NCI-H2081 treated with DMSO at 0.1 percent for 48 hours (cell line): ENCODE results near the gene AMBN.

Source experiments
- DNase-seq: peaks from one replicate; lab custom pipeline; 2025; lab: John Stamatoyannopoulos, UW

The AMBN gene, protein sequence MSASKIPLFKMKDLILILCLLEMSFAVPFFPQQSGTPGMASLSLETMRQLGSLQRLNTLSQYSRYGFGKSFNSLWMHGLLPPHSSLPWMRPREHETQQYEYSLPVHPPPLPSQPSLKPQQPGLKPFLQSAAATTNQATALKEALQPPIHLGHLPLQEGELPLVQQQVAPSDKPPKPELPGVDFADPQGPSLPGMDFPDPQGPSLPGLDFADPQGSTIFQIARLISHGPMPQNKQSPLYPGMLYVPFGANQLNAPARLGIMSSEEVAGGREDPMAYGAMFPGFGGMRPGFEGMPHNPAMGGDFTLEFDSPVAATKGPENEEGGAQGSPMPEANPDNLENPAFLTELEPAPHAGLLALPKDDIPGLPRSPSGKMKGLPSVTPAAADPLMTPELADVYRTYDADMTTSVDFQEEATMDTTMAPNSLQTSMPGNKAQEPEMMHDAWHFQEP

DNA sequence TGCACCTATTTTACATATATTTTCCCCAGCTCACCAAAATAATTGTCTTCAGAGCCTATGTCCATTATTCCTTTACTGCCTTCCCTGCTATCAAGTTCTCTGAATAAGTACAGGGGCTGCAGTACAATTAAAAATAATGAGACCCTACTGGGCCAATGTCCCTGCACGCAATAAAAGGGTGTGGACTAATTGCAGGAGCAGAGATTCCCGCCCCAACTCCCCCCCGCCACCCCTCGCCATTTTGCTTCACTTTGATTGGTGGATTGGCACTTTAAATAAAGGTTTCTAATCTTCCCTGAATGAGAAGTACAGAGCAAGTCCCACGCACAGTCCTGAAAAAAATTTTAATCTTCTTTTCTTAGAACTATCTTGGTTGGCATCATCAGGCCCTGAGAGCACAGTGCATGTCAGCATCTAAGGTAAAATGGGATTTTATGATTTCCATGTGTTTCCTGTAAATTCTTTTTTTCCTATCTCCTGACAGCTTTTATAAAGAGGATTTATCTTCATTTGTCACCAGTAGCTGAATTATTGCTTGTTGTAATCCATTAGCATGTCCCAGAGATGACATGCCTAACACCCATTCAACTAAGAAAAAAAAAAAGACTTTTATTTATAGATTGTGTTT, at the start of gene AMBN:
Gene AMBN (plus strand): TSS at position 302 of the 628 bp plus-strand sequence. CDS start 103 bp downstream, at position 405.
- no peak for DNase-seq

DNA sequence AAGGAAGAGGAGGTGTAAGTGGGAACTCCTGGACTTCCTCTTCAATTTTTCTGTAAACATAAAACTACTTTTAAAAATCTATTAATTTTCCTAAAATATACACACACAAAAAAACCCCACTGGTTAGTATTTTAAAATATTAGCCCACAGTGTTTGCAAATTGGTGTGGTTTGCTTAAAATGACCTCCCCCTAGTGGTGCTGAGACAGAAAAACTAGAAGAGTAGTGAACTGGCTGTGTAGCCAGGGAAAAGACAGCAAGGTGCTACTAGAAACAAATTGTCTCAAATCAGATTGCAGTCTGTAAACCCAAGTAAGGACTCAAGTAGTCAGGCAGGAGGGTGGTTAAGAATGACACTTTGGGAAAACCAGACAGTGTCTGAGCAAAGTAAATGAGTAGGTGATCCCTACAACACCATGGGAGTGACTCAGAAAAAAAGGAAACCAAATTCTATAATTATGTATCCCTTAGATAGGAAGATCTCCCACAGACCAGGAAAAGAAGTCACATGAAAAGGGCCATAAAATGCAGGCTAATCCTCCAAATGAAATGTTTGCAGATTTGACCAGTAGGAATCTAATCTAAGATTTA, 47.7 kb upstream of the AMBN start:
- no peak for DNase-seq

DNA sequence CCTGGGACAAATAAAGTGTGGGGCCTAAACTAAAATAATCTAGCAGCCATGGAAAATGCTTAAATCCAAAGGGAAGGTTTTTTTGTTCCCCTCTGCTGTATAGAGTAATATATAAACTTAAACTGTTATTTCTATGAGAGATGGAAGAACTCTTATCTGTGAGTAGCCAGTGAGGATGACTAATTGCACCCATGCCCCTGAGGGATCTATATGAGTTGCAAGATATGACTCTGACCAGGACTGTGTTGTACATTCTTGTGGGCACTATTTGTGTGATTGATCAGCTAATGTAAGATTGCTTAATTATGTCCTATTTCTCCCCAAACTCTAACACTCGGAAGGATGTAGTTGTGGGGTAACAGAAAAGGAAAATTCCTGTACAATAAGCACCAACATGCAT, 35.2 kb upstream of the AMBN start:
- no peak for DNase-seq

DNA sequence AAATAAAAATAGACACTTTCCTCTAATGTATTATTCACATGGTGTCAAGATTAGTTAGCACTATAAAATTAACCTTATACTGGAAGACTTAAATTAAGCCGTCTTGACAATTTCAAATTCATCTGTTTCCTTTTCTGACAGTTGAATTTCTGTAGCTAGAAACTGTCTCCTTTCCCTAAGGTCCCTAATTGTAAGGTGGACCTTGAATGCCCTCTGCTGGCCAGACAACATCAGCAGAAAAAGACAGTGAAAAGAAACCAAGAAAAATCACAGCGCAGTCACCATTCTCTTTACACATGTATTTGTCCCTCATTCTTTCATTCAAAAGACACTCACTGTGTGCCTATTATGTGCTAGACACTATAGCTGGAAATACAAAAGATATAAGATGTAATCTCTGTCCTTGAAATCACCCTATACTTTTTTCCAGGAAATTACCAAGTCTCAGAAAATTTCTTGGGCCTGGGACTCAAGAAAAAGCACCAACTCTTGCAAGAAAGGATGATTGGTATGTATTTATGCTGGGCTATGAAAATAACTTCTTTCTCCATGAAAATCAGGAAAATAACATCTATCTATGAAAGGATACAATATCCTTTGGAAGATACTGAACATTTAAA, 32.7 kb upstream of the AMBN start:
- no peak for DNase-seq

DNA sequence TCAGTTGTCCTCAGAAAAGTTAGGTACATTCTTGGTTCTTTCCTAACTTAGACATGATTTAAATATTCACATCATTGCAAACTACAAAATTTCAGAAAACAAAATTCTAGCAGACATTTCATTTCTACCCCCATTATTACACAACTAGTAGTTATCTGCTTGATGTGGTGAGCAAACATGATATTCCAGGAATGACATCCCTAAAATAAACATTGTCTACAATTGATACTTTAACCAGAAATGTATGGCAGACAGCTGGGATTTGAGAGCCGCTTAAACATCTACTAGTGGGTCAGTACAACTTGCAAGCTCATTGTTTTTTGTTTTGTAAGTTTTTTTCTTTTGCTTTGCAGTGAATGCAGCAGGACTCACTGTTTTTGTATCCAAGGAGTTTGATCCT, 32.1 kb upstream of the AMBN start:
- DNase-seq, result no peak

DNA sequence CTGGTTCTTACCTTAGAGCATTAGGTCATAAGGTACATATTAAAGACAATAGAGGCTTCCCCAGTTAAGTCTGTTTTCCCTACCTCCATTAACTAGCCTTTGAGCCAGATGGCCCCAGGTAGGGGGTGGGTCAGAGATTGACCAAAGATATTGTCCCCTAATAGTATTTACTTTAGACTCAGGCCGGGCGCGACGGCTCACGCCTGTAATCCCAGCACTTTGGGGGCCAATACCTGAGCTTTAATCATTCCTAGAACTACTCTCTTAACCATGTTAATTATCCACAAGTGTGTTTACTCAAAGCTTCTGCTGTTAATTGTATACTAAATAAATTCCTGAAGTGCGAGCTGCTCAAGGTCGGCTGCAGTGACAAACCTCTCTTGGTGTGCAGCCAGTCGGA, 28.0 kb upstream of the AMBN start:
- no peak for DNase-seq

DNA sequence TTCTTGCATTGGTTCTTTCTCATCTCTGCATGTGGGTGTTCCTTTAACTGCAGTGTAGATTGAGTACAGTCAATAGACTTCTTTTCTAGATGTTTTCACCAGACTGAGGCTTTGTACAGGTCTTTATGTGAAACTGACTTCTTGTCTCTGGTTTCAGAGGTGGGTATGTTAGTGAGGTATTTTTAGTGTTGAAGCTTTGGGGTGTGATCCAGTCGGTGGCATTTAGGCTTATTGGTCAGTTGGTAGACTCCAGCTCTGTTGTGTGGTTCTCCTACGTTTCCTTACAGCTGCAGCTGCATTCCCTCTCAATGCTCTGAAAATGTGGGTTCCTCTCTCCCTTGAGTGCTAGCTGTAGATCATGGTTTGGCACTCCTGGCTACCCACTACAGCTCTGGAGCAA, 21.3 kb upstream of the AMBN start:
- no peak for DNase-seq

DNA sequence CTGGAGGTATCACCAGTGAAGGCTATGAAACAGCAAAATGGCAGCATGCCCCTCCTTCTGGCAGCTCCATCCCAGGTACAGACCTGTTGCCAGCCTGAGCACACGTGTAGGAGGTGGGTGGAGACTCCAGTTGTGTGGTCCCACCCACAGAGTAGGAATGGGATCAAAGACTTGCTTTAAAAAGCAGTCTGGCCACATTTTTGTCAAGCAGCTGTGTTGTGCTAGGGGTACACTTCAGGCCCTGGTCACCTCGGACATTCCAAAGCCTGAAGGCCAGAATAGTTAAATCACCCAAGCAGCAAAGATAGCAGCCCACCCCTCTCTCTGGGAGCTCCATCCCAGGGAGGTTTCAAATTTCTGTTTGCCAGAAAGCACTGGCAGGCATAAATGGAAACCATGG, 20.3 kb upstream of the AMBN start:
- DNase-seq, result no peak

DNA sequence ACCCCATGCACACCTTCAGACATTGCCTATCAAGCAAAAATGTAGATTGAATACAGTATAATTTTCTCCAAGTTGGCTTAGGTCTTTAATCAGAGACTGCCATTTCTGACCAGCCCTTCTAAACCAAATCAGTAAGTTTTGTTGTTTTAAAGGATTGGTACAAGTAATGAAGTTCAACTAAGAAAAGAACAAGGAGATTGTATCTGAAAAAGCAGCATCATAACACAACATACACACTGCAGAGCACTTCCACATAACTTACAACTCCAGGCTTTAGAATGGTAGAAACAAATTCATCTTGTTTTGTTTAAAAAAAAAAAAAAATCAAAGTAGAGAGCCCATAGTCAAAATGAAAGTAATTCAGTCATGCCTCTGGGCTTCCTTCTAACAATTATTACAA, 16.1 kb upstream of the AMBN start:
- DNase-seq, result no peak

DNA sequence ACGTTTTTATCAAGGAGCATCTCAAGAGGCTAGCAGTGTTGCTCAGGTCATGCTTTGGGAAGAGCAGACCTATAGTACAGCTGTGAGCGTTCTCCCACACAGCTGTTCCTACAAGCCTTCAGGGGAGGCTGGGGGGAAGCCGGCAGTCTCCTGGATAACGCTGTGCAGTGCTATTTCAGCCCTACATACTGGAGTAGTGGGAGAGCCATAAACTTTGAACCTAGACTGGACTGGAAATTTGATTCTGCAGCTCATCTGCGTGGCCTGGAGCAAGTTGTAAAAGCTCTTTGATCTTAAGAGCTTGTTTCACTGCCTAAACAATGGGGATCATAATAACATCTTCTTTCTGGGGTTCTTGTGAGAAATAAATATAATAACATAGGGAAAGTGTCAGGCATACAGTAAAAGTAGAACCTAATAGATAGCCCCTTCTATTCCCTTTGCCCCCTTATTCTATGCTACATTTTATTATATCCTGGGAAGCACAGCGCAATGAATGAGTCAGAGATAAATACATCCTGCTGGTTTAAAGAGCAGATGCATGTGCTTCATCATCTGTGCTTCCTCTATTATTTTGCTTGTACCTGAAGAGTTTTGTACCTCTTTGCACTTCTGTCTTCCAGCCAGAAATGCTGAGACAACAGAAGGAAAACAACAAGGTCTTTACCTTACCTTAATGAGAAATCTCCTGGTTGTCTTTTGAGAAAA, 14.7 kb upstream of the AMBN start:
- DNase-seq, result no peak

DNA sequence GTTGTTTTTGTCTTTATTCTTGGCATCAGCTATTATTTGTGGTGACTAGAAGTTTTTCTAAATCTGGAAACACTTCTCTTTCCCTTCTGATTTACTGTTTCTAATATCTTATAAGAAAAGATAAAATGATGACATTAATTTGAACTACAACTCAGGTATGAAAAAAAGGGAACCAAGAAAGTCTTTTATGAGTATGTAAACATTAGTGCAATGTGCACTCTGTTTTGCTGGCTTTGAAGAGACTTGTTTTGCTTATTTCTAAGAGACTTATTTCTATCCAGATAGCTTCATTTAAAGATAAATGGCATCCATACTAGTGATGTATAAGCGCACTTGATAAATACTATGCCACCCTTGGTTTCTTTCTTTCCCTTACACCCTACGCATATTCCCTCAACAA, 10.1 kb upstream of the AMBN start:
- no peak for DNase-seq

DNA sequence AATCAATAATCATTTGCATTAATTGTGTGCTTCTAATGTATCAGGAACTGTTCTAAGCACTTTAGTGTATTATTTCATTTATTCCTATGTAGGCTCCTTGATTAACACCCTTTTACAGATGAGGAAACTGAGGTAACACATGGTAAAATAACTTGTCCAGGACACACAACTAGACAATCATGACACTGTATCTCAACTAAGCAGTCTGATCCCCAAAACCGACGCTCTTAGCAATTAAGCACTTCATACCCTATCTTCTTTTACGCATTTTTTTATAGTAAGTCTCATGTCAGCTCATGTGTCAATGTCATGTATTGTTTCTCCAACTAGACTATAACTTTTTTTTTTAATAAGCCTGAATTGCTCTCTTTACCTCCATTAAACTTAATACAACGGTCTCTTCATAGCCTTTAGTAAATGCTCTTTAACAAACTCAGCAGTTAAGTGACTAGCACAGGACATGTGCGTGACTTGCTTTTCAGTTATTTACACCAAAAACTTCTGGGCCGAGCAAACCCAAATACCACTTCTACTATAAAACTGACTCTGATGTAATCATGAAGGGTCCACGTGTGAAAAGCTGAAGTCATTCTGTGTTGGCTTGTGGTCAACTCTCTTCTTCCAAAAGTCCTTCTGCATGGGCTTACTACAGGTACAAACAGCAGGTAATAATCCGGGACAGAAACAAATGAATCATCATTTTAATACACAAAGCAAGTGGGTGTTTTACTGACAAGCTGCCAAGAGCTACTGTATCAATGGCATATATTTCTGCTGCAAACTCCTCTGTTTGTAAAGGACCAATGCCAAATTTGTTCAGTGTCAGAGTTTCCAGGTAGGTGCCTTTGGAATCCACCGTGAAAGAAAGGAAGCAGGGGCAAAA, 7.9 kb upstream of the AMBN start:
- DNase-seq, result peak; percentile 86

DNA sequence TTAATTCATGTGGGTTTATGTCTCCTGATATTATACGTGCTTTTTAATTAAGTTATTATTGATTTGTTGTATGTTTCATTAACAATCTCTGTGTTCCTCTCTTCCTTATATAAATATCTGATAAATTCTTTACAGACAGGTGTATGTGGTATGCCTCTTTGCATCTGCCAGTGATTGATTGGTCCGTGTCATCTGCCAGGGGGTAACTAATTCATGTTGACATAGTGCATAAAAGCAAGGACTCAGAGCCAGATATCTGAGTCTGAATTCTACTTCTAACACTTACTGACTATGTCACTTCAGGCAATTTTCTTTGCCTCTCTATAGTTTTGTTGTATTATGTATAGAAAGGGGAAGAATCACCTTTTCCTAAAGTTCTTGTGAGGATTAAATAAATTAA, 5.2 kb upstream of the AMBN start:
- DNase-seq, result no peak

DNA sequence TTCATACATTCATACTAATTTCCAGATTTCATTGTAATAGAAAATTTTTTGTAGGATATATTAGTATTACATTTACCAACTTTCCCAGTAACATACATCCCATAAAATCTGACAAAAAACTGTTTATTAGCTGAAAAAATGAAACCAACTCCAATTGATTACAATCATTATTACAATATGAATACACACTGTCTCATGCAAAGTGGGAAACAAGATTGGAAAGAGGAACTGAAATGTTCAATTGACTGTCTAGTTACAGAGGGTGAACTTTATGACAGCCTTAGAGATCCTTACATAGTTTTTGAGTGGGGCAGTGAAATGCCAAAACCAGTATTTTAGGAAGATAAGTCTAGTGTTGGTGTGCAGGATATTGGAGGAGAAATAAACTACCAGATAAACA, 2.3 kb upstream of the AMBN start:
- DNase-seq, result no peak

DNA sequence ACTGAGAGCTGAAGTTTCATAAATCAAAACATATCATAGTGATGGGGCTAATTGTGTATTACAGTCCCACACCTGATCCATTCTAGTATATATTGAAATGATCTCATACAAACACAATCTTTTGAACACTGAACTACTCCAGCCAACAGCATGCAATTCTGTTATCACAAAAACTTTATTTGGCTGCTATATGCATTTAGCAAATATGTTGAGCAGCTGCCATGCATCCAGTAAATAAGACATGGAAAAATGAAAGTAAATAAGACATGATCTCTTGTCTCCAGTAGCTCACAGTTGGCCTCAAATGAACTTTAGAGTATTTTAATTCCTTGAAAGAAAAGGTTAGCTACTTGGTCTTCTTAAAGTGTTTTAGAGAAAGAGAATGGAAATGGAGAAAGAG, 2.1 kb downstream of the AMBN start:
- no peak for DNase-seq

DNA sequence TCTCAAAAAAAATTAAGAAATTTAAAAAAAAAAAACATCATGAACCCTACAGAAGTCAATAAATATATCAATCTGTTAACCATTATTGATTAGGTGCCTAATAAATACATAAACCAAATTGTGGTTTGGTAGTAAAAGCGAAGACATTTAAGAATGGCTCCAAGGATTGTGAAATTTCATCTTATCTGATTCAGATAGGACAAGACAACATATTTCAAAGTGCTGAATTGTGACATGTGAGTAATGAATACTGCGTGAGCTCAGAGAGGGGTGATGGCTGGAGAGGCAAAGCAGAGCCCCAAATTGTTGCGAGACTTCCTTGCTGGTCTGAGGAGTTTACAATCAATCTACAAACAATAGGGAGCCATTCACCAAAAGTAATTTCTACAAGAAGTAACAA, 8.2 kb downstream of the AMBN start:
- DNase-seq, result no peak

DNA sequence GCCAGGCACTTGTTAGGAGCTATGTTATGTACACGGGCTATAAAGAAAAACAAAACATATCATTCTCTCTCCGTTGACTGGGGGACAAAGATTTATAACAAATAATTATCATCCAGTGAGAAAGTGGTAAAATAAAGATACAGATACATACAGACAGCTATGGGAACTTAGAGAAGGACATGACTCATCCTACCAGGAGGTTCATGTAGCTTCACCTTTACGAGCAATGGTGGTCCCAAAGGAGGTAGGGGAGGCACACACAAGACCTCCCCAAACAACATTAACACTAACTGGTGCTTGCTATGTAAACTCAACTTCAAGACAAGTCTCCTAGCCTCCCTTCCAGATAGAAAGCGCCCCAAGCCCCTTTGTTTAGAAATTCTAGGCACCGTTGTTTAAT, 8.9 kb downstream of the AMBN start:
- DNase-seq, result no peak

DNA sequence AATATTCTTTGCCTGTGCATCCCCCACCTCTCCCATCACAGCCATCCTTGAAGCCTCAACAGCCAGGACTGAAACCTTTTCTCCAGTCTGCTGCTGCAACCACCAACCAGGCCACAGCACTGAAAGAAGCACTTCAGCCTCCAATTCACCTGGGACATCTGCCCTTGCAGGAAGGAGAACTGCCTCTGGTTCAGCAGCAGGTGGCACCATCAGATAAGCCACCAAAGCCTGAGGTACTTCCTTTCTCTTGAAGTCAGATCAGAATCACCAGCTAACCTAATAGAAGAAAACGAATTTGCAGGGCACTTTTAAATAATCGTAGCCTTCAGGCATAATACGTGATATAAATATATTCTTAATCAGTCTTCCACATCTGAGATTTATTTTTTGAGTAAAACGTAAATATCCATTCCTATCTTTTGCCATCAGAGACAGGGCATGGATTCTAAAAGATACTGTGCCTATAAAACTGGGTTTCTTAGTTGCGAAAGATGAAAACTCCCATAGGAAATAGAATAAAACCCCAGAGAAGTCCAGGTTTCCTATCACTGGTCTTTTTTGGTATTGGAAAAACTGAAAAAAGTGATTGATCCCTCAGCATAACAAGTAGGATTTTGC, 9.5 kb downstream of the AMBN start:
- peak; percentile 11 for DNase-seq

DNA sequence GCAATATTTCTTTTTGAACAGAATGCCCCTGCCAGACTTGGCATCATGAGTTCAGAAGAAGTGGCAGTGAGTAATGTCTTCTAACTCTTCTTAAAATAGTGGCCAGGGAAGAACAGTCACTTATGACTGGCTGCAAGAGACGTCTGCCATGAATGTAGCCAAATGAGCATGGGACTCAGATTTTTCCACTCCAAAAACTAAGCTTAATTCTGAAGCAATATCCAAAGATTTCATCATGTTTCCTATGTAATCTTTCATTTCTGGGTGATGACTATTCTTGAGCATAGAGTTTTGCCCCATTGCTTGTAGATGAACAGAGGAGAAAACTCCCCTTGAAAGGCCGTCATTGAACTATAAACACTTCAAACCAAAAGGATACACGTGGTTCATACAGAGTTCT, 11.8 kb downstream of the AMBN start:
- no peak for DNase-seq

DNA sequence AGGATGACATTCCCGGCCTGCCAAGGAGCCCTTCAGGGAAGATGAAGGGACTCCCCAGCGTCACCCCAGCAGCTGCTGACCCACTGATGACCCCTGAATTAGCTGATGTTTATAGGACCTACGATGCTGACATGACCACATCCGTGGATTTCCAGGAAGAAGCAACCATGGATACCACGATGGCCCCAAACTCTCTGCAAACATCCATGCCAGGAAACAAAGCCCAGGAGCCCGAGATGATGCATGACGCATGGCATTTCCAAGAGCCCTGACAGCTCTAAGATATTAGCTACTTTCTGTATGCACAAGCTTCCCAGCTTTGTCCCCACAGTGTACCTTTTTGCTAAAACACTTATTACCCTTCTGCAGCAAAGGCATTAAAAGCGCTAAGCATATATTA, 14.4 kb downstream of the AMBN start:
- DNase-seq, result no peak

DNA sequence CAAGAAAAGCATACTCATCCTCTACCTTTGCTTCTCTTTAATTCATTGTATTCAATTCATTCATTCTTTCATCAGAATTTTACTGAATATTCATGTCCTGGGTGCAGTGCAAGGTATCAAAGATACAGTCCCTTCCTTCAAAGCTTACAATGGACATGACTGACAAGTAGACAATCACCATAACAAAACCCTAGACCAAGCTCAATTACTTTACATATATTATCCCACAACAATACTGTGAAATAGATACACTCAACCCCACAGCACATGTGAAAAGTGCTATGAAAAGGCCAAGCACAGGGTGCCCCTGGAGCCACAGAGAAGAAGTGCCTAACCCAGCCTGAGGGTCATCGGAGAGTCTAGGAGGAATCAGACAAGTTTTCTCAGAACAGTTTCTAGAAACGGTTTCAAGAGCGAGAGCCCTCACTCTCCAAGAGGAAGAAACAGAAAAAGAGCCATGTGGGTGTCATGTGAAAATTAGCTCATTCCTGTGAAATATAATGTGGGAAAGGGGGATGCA, 15.3 kb downstream of the AMBN start:
- DNase-seq, result no peak
